K562 (cell line): ENCODE results near the gene VWA7. TPM values are rescaled to one million over a fixed set of nuclear protein-coding genes. Genes with fewer than 3 reads are reported as not detected.

Source experiments
- HLTF ChIP-seq: fragments of 450-650 bp; IDR thresholded peaks from 2 replicates; pipeline ENCODE4 v1.6.1; 2016
- HNRNPH1 ChIP-seq: fragments of 200-400 bp; formaldehyde crosslinking; optimal IDR thresholded peaks from 2 replicates; pipeline ENCODE3; 2017; ENCODE audit warnings: low read depth, mild to moderate bottlenecking, low read length, moderate library complexity
- NR3C1 ChIP-seq: sonication (generic); formaldehyde crosslinking; IDR thresholded peaks from 2 replicates; pipeline ENCODE4 v1.8.1; 2022; ENCODE audit warnings: missing genetic modification reagents
- PTBP1 ChIP-seq: fragments of 200-400 bp; formaldehyde crosslinking; IDR thresholded peaks from 2 replicates; pipeline ENCODE4 v1.6.1; 2017; ENCODE audit warnings: low read depth, low read length
- SNRNP70 ChIP-seq: fragments of 200-400 bp; formaldehyde crosslinking; optimal IDR thresholded peaks from 2 replicates; pipeline ENCODE3; 2017; ENCODE audit warnings: low read depth, low read length
- STAT5B ChIP-seq: fragments of 250-450 bp; sonication (Bioruptor Pico); IDR thresholded peaks from 2 replicates; pipeline ENCODE4 v1.8.0; 2021; ENCODE audit warnings: mild to moderate bottlenecking, inconsistent platforms
- TCF3 ChIP-seq: sonication (generic); formaldehyde crosslinking; IDR thresholded peaks from 2 replicates; pipeline ENCODE4 v1.4.0; 2020; ENCODE audit warnings: mild to moderate bottlenecking, missing genetic modification reagents
- TEAD2 ChIP-seq: fragments of 450-650 bp; IDR thresholded peaks from 2 replicates; pipeline ENCODE4 v1.6.1; 2016; ENCODE audit warnings: missing genetic modification characterization, control low read depth, missing compliant biosample characterization
- ZNF561 ChIP-seq: fragments of 450-650 bp; formaldehyde crosslinking; conservative IDR thresholded peaks from 2 replicates; pipeline ENCODE4 v1.4.0; 2020; ENCODE audit warnings: mild to moderate bottlenecking, moderate library complexity
- ZNF717 ChIP-seq: fragments of 250-450 bp; sonication (Bioruptor Pico); IDR thresholded peaks from 2 replicates; pipeline ENCODE4 v1.5.0; 2021
- polyA plus RNA-seq, 8 experiments: library from polyadenylated mRNA; depleted of rRNA in 4 of 8; stranded (reverse) in 5 of 8; unstranded in 3 of 8; fragments of >200 nt; fragmentation: Nextera tagmentation in 2 of 8; fragmentation: Illumina TruSeq in 1 of 8; extraction: Ambion mirVana in 2 of 8; extraction: Trizol in 1 of 8; gene quantifications; 2 replicates each; pipeline versions ENCODE4 v1.2.1 to v1.2.3, GENCODE V29; 2011 to 2014; ENCODE audit warnings: inconsistent platforms in 1 of 8, missing spikeins in 1 of 8
- total RNA-seq, 7 experiments: library from RNA; depleted of rRNA in 6 of 7; stranded (reverse); fragments of >200 nt in 6 of 7; fragmentation: Illumina TruSeq in 2 of 7; extraction: Trizol in 2 of 7; gene quantifications; 2 replicates each; pipeline versions ENCODE4 v1.2.1 to v1.2.3, GENCODE V29; 2011 to 2021; ENCODE audit warnings: low replicate concordance in 1 of 7
- TF ChIP-seq, protein P1 (sequence below), 2 experiments: fragments of 450-650 bp in 1 of 2; sonication (generic) in 1 of 2; formaldehyde crosslinking in 1 of 2; IDR thresholded peaks in 1 of 2; conservative IDR thresholded peaks in 1 of 2; 2 replicates each; pipeline versions ENCODE4 v1.6.1 to v1.8.1; 2016 to 2023; ENCODE audit warnings: mild to moderate bottlenecking in 2 of 2, moderate library complexity in 2 of 2, inconsistent platforms in 1 of 2, missing genetic modification reagents in 1 of 2
- TF ChIP-seq, protein P2 (sequence below): fragments of 250-450 bp; sonication (Bioruptor Pico); IDR thresholded peaks from 2 replicates; pipeline ENCODE4 v1.6.1; 2021; ENCODE audit warnings: mild to moderate bottlenecking
- TF ChIP-seq, protein P3 (sequence below): fragments of 450-650 bp; formaldehyde crosslinking; IDR thresholded peaks from 2 replicates; pipeline ENCODE4 v1.4.0; 2020; ENCODE audit warnings: mild to moderate bottlenecking
- TF ChIP-seq, protein P4 (sequence below): fragments of 250-450 bp; sonication (Bioruptor Pico); IDR thresholded peaks from 2 replicates; pipeline ENCODE4 v1.4.0; 2020; ENCODE audit warnings: mild to moderate bottlenecking
- TF ChIP-seq, protein P5 (sequence below): sonication (generic); formaldehyde crosslinking; IDR thresholded peaks from 2 replicates; pipeline ENCODE4 v1.8.0; 2022; ENCODE audit warnings: mild to moderate bottlenecking, missing genetic modification reagents
- TF ChIP-seq, protein P6 (sequence below): fragments of 250-450 bp; sonication (Bioruptor Pico); IDR thresholded peaks from 2 replicates; pipeline ENCODE4 v1.5.0; 2022; ENCODE audit warnings: mild to moderate bottlenecking
- TF ChIP-seq, protein P7 (sequence below): fragments of 450-650 bp; IDR thresholded peaks from 2 replicates; pipeline ENCODE4 v1.6.1; 2017; ENCODE audit warnings: antibody characterized with exemption

The VWA7 gene
- total and polyA plus RNA-seq, 9 of the 15 experiments (the other 6 are each of a cell fraction or from before 2014, with no cell fraction given): 0.18 to 2.9 (median 0.95) TPM

DNA sequence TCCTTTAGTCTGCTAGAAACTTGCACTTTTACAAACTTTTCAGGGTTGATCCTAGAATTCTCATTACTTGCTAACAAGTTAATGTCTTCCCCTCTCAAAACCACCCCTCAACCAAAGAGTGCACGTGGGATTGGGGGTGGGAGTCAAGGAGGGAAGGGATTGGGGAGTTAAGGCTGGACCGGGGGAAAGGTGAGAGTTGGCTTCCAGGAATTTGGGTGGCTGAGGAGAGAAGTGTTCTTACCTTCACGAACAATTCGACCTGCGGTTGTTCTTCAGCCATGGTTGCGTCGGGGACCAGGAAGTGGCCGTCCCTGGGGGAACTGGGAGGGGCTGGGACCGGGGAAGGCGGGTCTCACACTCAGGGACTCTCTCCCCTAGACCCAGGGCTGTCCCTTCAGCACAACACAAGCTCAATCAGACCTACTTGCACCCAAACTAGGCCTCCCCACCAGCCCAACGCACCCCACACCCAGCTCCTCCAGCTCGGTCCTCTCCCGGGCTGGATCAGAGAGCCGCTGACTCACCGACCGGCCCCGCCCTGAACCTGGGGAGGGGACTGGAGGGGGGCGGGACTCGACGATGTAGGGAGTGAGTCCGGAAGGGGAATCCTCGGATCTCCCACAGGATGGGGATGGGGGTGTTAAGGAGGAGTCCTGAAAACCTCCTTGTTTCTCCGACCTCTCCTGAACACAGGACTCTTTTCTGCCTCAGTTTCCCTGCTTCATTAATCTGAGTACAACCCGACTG is 40.9 kb downstream of the VWA7 start, which contains the start of gene CLIC1 (continued):
- TF ChIP-seq ZNF717 (CRISPR knock-in tag): peak; percentile 56
- TF ChIP-seq HNRNPH1: no peak
- TF ChIP-seq, protein P1, sequence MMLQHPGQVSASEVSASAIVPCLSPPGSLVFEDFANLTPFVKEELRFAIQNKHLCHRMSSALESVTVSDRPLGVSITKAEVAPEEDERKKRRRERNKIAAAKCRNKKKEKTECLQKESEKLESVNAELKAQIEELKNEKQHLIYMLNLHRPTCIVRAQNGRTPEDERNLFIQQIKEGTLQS (IDR thresholded peaks at IDR 0.05): no peak
- TF ChIP-seq, protein P1 (CRISPR knock-in tag; conservative IDR thresholded peaks at IDR 0.05): peak; percentile 76
- no peak for TF ChIP-seq ZNF561 (CRISPR knock-in tag)
- TF ChIP-seq, protein P2, sequence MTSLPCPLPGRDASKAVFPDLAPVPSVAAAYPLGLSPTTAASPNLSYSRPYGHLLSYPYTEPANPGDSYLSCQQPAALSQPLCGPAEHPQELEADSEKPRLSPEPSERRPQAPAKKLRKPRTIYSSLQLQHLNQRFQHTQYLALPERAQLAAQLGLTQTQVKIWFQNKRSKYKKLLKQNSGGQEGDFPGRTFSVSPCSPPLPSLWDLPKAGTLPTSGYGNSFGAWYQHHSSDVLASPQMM: no peak
- TF ChIP-seq, protein P3, sequence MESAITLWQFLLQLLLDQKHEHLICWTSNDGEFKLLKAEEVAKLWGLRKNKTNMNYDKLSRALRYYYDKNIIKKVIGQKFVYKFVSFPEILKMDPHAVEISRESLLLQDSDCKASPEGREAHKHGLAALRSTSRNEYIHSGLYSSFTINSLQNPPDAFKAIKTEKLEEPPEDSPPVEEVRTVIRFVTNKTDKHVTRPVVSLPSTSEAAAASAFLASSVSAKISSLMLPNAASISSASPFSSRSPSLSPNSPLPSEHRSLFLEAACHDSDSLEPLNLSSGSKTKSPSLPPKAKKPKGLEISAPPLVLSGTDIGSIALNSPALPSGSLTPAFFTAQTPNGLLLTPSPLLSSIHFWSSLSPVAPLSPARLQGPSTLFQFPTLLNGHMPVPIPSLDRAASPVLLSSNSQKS: no peak
- TF ChIP-seq NR3C1 (CRISPR knock-in tag): no peak
- TF ChIP-seq, protein P4, sequence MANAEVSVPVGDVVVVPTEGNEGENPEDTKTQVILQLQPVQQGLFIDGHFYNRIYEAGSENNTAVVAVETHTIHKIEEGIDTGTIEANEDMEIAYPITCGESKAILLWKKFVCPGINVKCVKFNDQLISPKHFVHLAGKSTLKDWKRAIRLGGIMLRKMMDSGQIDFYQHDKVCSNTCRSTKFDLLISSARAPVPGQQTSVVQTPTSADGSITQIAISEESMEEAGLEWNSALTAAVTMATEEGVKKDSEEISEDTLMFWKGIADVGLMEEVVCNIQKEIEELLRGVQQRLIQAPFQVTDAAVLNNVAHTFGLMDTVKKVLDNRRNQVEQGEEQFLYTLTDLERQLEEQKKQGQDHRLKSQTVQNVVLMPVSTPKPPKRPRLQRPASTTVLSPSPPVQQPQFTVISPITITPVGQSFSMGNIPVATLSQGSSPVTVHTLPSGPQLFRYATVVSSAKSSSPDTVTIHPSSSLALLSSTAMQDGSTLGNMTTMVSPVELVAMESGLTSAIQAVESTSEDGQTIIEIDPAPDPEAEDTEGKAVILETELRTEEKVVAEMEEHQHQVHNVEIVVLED (CRISPR knock-in tag): peak; percentile 24; the same call in 1 of the 2 replicates
- TF ChIP-seq, protein P5, sequence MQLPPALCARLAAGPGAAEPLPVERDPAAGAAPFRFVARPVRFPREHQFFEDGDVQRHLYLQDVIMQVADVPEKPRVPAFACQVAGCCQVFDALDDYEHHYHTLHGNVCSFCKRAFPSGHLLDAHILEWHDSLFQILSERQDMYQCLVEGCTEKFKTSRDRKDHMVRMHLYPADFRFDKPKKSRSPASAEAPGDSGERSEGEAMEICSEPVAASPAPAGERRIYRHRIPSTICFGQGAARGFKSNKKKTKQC (CRISPR knock-in tag): no peak
- TF ChIP-seq SNRNP70: no peak
- no peak for TF ChIP-seq PTBP1
- TF ChIP-seq TEAD2: no peak
- TF ChIP-seq STAT5B (CRISPR knock-in tag): no peak
- TF ChIP-seq, protein P6, sequence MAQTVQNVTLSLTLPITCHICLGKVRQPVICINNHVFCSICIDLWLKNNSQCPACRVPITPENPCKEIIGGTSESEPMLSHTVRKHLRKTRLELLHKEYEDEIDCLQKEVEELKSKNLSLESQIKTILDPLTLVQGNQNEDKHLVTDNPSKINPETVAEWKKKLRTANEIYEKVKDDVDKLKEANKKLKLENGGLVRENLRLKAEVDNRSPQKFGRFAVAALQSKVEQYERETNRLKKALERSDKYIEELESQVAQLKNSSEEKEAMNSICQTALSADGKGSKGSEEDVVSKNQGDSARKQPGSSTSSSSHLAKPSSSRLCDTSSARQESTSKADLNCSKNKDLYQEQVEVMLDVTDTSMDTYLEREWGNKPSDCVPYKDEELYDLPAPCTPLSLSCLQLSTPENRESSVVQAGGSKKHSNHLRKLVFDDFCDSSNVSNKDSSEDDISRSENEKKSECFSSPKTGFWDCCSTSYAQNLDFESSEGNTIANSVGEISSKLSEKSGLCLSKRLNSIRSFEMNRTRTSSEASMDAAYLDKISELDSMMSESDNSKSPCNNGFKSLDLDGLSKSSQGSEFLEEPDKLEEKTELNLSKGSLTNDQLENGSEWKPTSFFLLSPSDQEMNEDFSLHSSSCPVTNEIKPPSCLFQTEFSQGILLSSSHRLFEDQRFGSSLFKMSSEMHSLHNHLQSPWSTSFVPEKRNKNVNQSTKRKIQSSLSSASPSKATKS: 0 out of 2 replicates have a peak, but pooled peaks have one; percentile 43
- TF ChIP-seq, protein P7, sequence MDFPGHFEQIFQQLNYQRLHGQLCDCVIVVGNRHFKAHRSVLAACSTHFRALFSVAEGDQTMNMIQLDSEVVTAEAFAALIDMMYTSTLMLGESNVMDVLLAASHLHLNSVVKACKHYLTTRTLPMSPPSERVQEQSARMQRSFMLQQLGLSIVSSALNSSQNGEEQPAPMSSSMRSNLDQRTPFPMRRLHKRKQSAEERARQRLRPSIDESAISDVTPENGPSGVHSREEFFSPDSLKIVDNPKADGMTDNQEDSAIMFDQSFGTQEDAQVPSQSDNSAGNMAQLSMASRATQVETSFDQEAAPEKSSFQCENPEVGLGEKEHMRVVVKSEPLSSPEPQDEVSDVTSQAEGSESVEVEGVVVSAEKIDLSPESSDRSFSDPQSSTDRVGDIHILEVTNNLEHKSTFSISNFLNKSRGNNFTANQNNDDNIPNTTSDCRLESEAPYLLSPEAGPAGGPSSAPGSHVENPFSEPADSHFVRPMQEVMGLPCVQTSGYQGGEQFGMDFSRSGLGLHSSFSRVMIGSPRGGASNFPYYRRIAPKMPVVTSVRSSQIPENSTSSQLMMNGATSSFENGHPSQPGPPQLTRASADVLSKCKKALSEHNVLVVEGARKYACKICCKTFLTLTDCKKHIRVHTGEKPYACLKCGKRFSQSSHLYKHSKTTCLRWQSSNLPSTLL: peak; percentile 46; the same call in 1 of the 2 replicates
- no peak for TF ChIP-seq TCF3 (CRISPR knock-in tag)
- TF ChIP-seq HLTF: no peak
